Measurements from ENCODE around the gene SLC10A7. TPM values are rescaled to one million over a fixed set of nuclear protein-coding genes. Genes with fewer than 3 reads are reported as not detected.

Gene SLC10A7
- polyA plus RNA-seq, 1 donor (not counting 4 experiments of a cell fraction or from before 2014, with no cell fraction given): 12.7 TPM

- Histone ChIP-seq H3K4me1 (ENCODE audit: control insufficient read depth, extremely low read depth, insufficient read depth, low read length) (no peaks in the 10 kb centered on the region), H3K27me3 (ENCODE audit: control insufficient read depth, extremely low read depth, insufficient read depth, low read length) (no peaks in the 10 kb centered on the region), H3K9me3 (ENCODE audit: control insufficient read depth, low read depth, low read length) (no peaks in the 10 kb centered on the region), H4K20me1 (ENCODE audit: control insufficient read depth, extremely low read depth, insufficient read depth, low read length) (no peaks in the 10 kb centered on the region), H3K9me1 (ENCODE audit: control insufficient read depth, extremely low read depth, insufficient read depth, low read length) (no peaks in the 10 kb centered on the region), H3K4me3 (ENCODE audit: control insufficient read depth in 2 of 3, extremely low read depth in 1 of 3, insufficient read depth in 2 of 3, low read depth in 1 of 3, low read length in 3 of 3) (no peak overlapping the region), H3K9ac (ENCODE audit: control insufficient read depth, extremely low read depth, insufficient read depth, low read length) (no peak overlapping the region), H3K27ac (ENCODE audit: control insufficient read depth, insufficient read depth, low read length) (no peak overlapping the region), H2AFZ (ENCODE audit: control insufficient read depth, low read length) (no peak overlapping the region), H3K4me2 (ENCODE audit: control insufficient read depth, extremely low read depth, insufficient read depth, low read depth, low read length) (no peak overlapping the region), H3K36me3 (ENCODE audit: control insufficient read depth in 2 of 2, extremely low read depth in 1 of 2, insufficient read depth in 2 of 2, low read length in 2 of 2) (no peaks in the 10 kb centered on the region), H3K79me2 (ENCODE audit: control insufficient read depth, insufficient read depth, low read length) (no peaks in the 10 kb centered on the region)
- DNase-seq (ENCODE audit: low read depth, low spot score) (no peak), FAIRE-seq (no peak)
- TF ChIP-seq EZH2 (IDR thresholded peaks at IDR 0.05; ENCODE audit: low read length): no peak
- peak in 1 of 3 experiments; percentile 38 for TF ChIP-seq CTCF (optimal IDR thresholded peaks at IDR 0.05 in 1 of 3, IDR thresholded peaks at IDR 0.05 in 1 of 3, conservative IDR thresholded peaks at IDR 0.05 in 1 of 3; ENCODE audit: extremely low read depth in 1 of 3, insufficient read depth in 2 of 3, low read length in 3 of 3)
- dilution Hi-C loops (cut with MboI; ENCODE audit: extremely low pct_ligation_motif_present, low sequenced_read_pairs): no loop called here
These were observed 179.0 kb downstream of the SLC10A7 start for GRCh38 chr4:146342600-146343192.

- Histone ChIP-seq H3K9ac (ENCODE audit: control insufficient read depth, extremely low read depth, insufficient read depth, low read length) (no peak overlapping the region), H2AFZ (ENCODE audit: control insufficient read depth, low read length) (no peak overlapping the region), H3K9me1 (ENCODE audit: control insufficient read depth, extremely low read depth, insufficient read depth, low read length) (no peaks in the 10 kb centered on the region), H3K4me1 (ENCODE audit: control insufficient read depth, extremely low read depth, insufficient read depth, low read length) (peaks cover 6% of the 10 kb centered on the region), H3K79me2 (ENCODE audit: control insufficient read depth, insufficient read depth, low read length) (no peaks in the 10 kb centered on the region), H4K20me1 (ENCODE audit: control insufficient read depth, extremely low read depth, insufficient read depth, low read length) (no peaks in the 10 kb centered on the region), H3K27ac (ENCODE audit: control insufficient read depth, insufficient read depth, low read length) (no peak overlapping the region), H3K4me2 (ENCODE audit: control insufficient read depth, extremely low read depth, insufficient read depth, low read depth, low read length) (no peak overlapping the region), H3K9me3 (ENCODE audit: control insufficient read depth, low read depth, low read length) (no peaks in the 10 kb centered on the region), H3K27me3 (ENCODE audit: control insufficient read depth, extremely low read depth, insufficient read depth, low read length) (no peaks in the 10 kb centered on the region), H3K36me3 (ENCODE audit: control insufficient read depth in 2 of 2, extremely low read depth in 1 of 2, insufficient read depth in 2 of 2, low read length in 2 of 2) (no peaks in the 10 kb centered on the region), H3K4me3 (ENCODE audit: control insufficient read depth in 2 of 3, extremely low read depth in 1 of 3, insufficient read depth in 2 of 3, low read depth in 1 of 3, low read length in 3 of 3) (no peak overlapping the region)
- dilution Hi-C loops (cut with MboI; ENCODE audit: extremely low pct_ligation_motif_present, low sequenced_read_pairs): no loop called here
- no peak for FAIRE-seq
- no peak for TF ChIP-seq EZH2 (IDR thresholded peaks at IDR 0.05; ENCODE audit: low read length)
- TF ChIP-seq CTCF (optimal IDR thresholded peaks at IDR 0.05 in 1 of 3, IDR thresholded peaks at IDR 0.05 in 1 of 3, conservative IDR thresholded peaks at IDR 0.05 in 1 of 3; ENCODE audit: extremely low read depth in 1 of 3, insufficient read depth in 2 of 3, low read length in 3 of 3): peak in 1 of 3 experiments; percentile 26
- DNase-seq (ENCODE audit: low read depth, low spot score): no peak
These were observed 180.9 kb downstream of the SLC10A7 start for GRCh38 chr4:146340798-146341197.

Data from keratinocyte (primary cell).